H1 (cell line): ENCODE results near the gene NF1. TPM values are rescaled to one million over a fixed set of nuclear protein-coding genes. Genes with fewer than 3 reads are reported as not detected.

ENCODE experiments used
- CTCF ChIA-PET: fragments of 300-600 bp; sonication (Branson Sonifier 250); formaldehyde crosslinking; loops from one replicate; lab custom pipeline; 2021; ENCODE audit not compliant: partially characterized antibody; lab: Charles Lee
- POLR2A ChIA-PET: fragments of 300-600 bp; sonication (Branson Sonifier 250); formaldehyde crosslinking; loops from one replicate; lab custom pipeline; 2021; ENCODE audit warnings: inconsistent platforms; ENCODE audit not compliant: partially characterized antibody; lab: Charles Lee
- DNase-seq, 2 experiments: peaks; one replicate each; pipeline versions ENCODE4 v3.0.0 to v3.0.0-alpha.2; 2010 to 2022; ENCODE audit warnings: low spot score in 2 of 2, low read depth in 1 of 2, mixed read lengths in 1 of 2
- FAIRE-seq: peaks from 2 replicates; lab custom pipeline; 2011; peaks lifted over from hg19 to GRCh38; lab: Jason Lieb, UNC
- H2AFZ ChIP-seq: 2 replicates; pipeline ENCODE4 v1.8.1; 2012; ENCODE audit warnings: low read length, inconsistent platforms
- H2AK5ac ChIP-seq: 2 replicates; pipeline ENCODE4 v1.6.1; 2013; ENCODE audit warnings: low read depth, low read length
- H2BK120ac ChIP-seq: replicated peaks from 2 replicates; pipeline ENCODE3; 2013; ENCODE audit warnings: low read depth, low read length, inconsistent platforms
- H2BK12ac ChIP-seq: 2 replicates; pipeline ENCODE4 v1.6.1; 2013; ENCODE audit warnings: low read depth, low read length
- H2BK15ac ChIP-seq: 2 replicates; pipeline ENCODE4 v1.6.1; 2013; ENCODE audit warnings: low read length
- H2BK20ac ChIP-seq: 2 replicates; pipeline ENCODE4 v1.6.1; 2013; ENCODE audit warnings: low read length
- H2BK5ac ChIP-seq: 2 replicates; pipeline ENCODE4 v1.6.1; 2013; ENCODE audit warnings: low read depth, low read length
- H3K14ac ChIP-seq: 2 replicates; pipeline ENCODE4 v1.6.1; 2013; ENCODE audit warnings: inconsistent platforms; ENCODE audit not compliant: insufficient read length
- H3K18ac ChIP-seq: 2 replicates; pipeline ENCODE4 v1.6.1; 2013; ENCODE audit warnings: low read length; ENCODE audit errors: extremely low read depth
- H3K23ac ChIP-seq: 2 replicates; pipeline ENCODE4 v1.6.1; 2013; ENCODE audit warnings: inconsistent platforms; ENCODE audit not compliant: insufficient read length
- H3K23me2 ChIP-seq: 2 replicates; pipeline ENCODE4 v1.6.1; 2013; ENCODE audit warnings: low read depth, low read length
- H3K27ac ChIP-seq: 2 replicates; pipeline ENCODE4 v1.6.1; 2011; ENCODE audit warnings: low read depth, low read length, inconsistent platforms
- H3K27me3 ChIP-seq, 4 experiments: replicated peaks in 1 of 4; 1 replicate in 1 of 4; 2 replicates in 3 of 4; pipeline versions ENCODE4 v1.6.1 to v1.8.1; 2011 to 2013; ENCODE audit warnings: low read length in 3 of 4, mild to moderate bottlenecking in 3 of 4, inconsistent platforms in 2 of 4, mixed read lengths in 2 of 4, moderate library complexity in 1 of 4; ENCODE audit not compliant: control insufficient read depth in 3 of 4, insufficient read depth in 3 of 4; ENCODE audit errors: extremely low read depth in 1 of 4
- H3K36me3 ChIP-seq, 4 experiments: 2 replicates each; pipeline versions ENCODE4 v1.6.1 to v1.8.1; 2011 to 2013; ENCODE audit warnings: mild to moderate bottlenecking in 4 of 4, low read length in 3 of 4, moderate library complexity in 2 of 4, control low read depth in 1 of 4, inconsistent platforms in 1 of 4; ENCODE audit not compliant: insufficient read depth in 4 of 4, control insufficient read depth in 2 of 4
- H3K4ac ChIP-seq: replicated peaks from 2 replicates; pipeline ENCODE3; 2013; ENCODE audit warnings: low read length, low read depth, mixed read lengths, inconsistent platforms; ENCODE audit not compliant: insufficient read length
- H3K4me1 ChIP-seq, 4 experiments: replicated peaks in 1 of 4; 1 replicate in 1 of 4; 2 replicates in 3 of 4; pipeline versions ENCODE4 v1.6.1 to v1.8.1; 2011 to 2013; ENCODE audit warnings: low read length in 3 of 4, inconsistent platforms in 2 of 4, mixed read lengths in 1 of 4; ENCODE audit not compliant: insufficient read depth in 4 of 4, control insufficient read depth in 3 of 4
- H3K4me2 ChIP-seq, 2 experiments: 2 replicates each; pipeline versions ENCODE4 v1.6.1 to v1.8.1; 2011 to 2013; ENCODE audit warnings: low read depth in 2 of 2, low read length in 2 of 2, control low read depth in 1 of 2, inconsistent platforms in 1 of 2, mild to moderate bottlenecking in 1 of 2; ENCODE audit not compliant: insufficient read depth in 1 of 2
- H3K4me3 ChIP-seq, 4 experiments: fragments of 200-600, 300-600 bp in 1 of 4; sonication (generic), shearing (Covaris generic), sonication (Bioruptor Twin) in 1 of 4; 2 replicates each; pipeline versions ENCODE4 v1.5.1 to v1.8.1; 2011 to 2016; ENCODE audit warnings: low read length in 4 of 4, low read depth in 3 of 4, control low read depth in 2 of 4, inconsistent platforms in 2 of 4, mild to moderate bottlenecking in 2 of 4, mixed read lengths in 1 of 4, moderate library complexity in 1 of 4; ENCODE audit not compliant: insufficient read depth in 2 of 4; ENCODE audit errors: extremely low read depth in 1 of 4
- H3K56ac ChIP-seq: replicated peaks from 2 replicates; pipeline ENCODE3; 2013; ENCODE audit warnings: low read depth, mild to moderate bottlenecking, mixed read lengths, low read length, inconsistent platforms; ENCODE audit not compliant: insufficient read length
- H3K79me1 ChIP-seq: 2 replicates; pipeline ENCODE4 v1.6.1; 2013; ENCODE audit warnings: low read depth, low read length, control low read depth
- H3K79me2 ChIP-seq, 2 experiments: 2 replicates each; pipeline versions ENCODE4 v1.6.1 to v1.8.1; 2012 to 2013; ENCODE audit warnings: low read length in 2 of 2, mild to moderate bottlenecking in 2 of 2, inconsistent platforms in 1 of 2; ENCODE audit not compliant: insufficient read depth in 2 of 2, control insufficient read depth in 1 of 2
- H3K9ac ChIP-seq, 4 experiments: replicated peaks in 1 of 4; 1 replicate in 1 of 4; 2 replicates in 3 of 4; pipeline versions ENCODE4 v1.6.1 to v1.8.1; 2011 to 2013; ENCODE audit warnings: low read depth in 3 of 4, low read length in 3 of 4, control low read depth in 2 of 4, mild to moderate bottlenecking in 2 of 4, moderate library complexity in 2 of 4, inconsistent platforms in 1 of 4; ENCODE audit errors: extremely low read depth in 1 of 4
- H3K9me3 ChIP-seq, 2 experiments: 2 replicates each; pipeline versions ENCODE4 v1.6.1 to v1.8.1; 2012 to 2013; ENCODE audit warnings: mild to moderate bottlenecking in 2 of 2, moderate library complexity in 2 of 2, control low read depth in 1 of 2, inconsistent platforms in 1 of 2, low read depth in 1 of 2, low read length in 1 of 2, mixed read lengths in 1 of 2; ENCODE audit not compliant: insufficient read depth in 2 of 2
- H4K20me1 ChIP-seq, 2 experiments: replicated peaks in 1 of 2; 2 replicates each; pipeline versions ENCODE3 to v1.8.1; 2011 to 2013; ENCODE audit warnings: inconsistent platforms in 2 of 2, low read length in 2 of 2, mild to moderate bottlenecking in 1 of 2; ENCODE audit not compliant: insufficient read depth in 2 of 2, control insufficient read depth in 1 of 2
- H4K5ac ChIP-seq: 2 replicates; pipeline ENCODE4 v1.6.1; 2013; ENCODE audit warnings: low read length, low read depth, mixed read lengths, inconsistent platforms; ENCODE audit not compliant: insufficient read length
- H4K8ac ChIP-seq: 2 replicates; pipeline ENCODE4 v1.8.0; 2013; ENCODE audit warnings: mild to moderate bottlenecking, moderate library complexity, low read length, inconsistent platforms; ENCODE audit not compliant: insufficient read depth; ENCODE audit errors: extremely low read depth
- H4K91ac ChIP-seq: replicated peaks from 2 replicates; pipeline ENCODE3; 2013; ENCODE audit warnings: low read length, mixed read lengths, inconsistent platforms; ENCODE audit not compliant: insufficient read length
- CBX8 ChIP-seq: fragments of 300-800, 300-1000 bp; sonication (generic); IDR thresholded peaks from 2 replicates; pipeline ENCODE4 v1.7.1; 2016; ENCODE audit warnings: low read depth, low read length, borderline replicate concordance
- WGBS, 2 experiments: shearing (Covaris generic) in 1 of 2; methylation state at CpG; one replicate each; pipeline versions ENCODE4 v1.1.6 to v1.1.7; 2013 to 2015; ENCODE audit warnings: low lambda C conversion rate in 2 of 2, mixed read lengths in 2 of 2, inconsistent platforms in 1 of 2, low coverage in 1 of 2, missing lambda C conversion rate in 1 of 2; ENCODE audit not compliant: insufficient replicate concordance in 2 of 2, insufficient coverage in 1 of 2, insufficient read length in 1 of 2; ENCODE audit errors: extremely low coverage in 1 of 2, missing lambda C conversion rate in 1 of 2; 5-methylcytosine and 5-hydroxymethylcytosine counted together
- polyA plus RNA-seq, 7 experiments: library from polyadenylated mRNA; depleted of rRNA in 3 of 7; stranded (reverse) in 5 of 7; unstranded in 2 of 7; fragments of >200 nt in 5 of 7; fragments of 200-250 nt in 2 of 7; gene quantifications; 1 replicate in 5 of 7; 2 replicates in 1 of 7; 4 replicates in 1 of 7; pipeline versions ENCODE4 v1.2.1 to v1.2.3, GENCODE V29; 2011 to 2013; ENCODE audit warnings: missing spikeins in 2 of 7, mixed read lengths in 2 of 7
- total RNA-seq: library from RNA; stranded (reverse); fragmentation: NEBNext Ultra II Directional; extraction: Animal tissue kit (Norgen Biotek cat#: 25700); gene quantifications from 2 replicates; pipeline ENCODE4 v1.2.1, GENCODE V29; 2021

NF1 gene
- total and polyA plus RNA-seq, 2 of the 8 experiments (the other 6 are each of a cell fraction or from before 2014, with no cell fraction given) = 19.3 to 29.6 TPM

DNA sequence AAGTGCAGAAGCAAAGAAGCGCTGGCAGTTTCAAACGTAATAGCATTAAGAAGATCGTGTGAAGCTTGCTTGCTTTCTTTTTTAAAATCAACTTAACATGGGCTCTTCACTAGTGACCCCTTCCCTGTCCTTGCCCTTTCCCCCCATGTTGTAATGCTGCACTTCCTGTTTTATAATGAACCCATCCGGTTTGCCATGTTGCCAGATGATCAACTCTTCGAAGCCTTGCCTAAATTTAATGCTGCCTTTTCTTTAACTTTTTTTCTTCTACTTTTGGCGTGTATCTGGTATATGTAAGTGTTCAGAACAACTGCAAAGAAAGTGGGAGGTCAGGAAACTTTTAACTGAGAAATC is 279.3 kb downstream of the NF1 start:
- Histone ChIP-seq H2BK12ac (no peak overlapping the region), H3K36me3 (no peaks in the 10 kb centered on the region), H3K4ac (no peak overlapping the region), H3K27ac (no peak overlapping the region), H4K20me1 (no peaks in the 10 kb centered on the region), H3K9me3 (no peaks in the 10 kb centered on the region), H2BK5ac (no peak overlapping the region), H3K4me3 (no peak overlapping the region), H3K23me2 (no peaks in the 10 kb centered on the region), H3K4me1 (peaks cover 3 to 10% (median 6%) of the 10 kb centered on the region in 4 experiments), H3K14ac (no peak overlapping the region), H2AFZ (no peak overlapping the region), H3K79me1 (no peaks in the 10 kb centered on the region; the same call in 1 of the 2 replicates), H2BK20ac (no peak overlapping the region), H3K27me3 (no peaks in the 10 kb centered on the region), H2AK5ac (no peak overlapping the region), H3K79me2 (no peaks in the 10 kb centered on the region), H2BK120ac (no peak overlapping the region), H3K4me2 (no peak overlapping the region), H4K8ac (no peak overlapping the region), H3K18ac (no peak overlapping the region), H3K9ac (no peak overlapping the region), H3K56ac (no peak overlapping the region), H4K5ac (no peak overlapping the region), H2BK15ac (no peak overlapping the region), H4K91ac (no peak overlapping the region), H3K23ac (no peak overlapping the region)
- ChIA-PET POLR2A (no interaction called here), CTCF (interaction anchor here (1.0 to 1.9 kb wide), 4 partner anchors 14 to 153 kb away, joined by 3 to 6 read pairs (median 4); no protein-coding TSS in a partner anchor)
- WGBS, 2 experiments = 93% methylated on average over 6 of the region's 6 CpGs; no CpG with 5 or more reads in 1 of the 2 experiments
- no peak for DNase-seq
- no peak for TF ChIP-seq CBX8
- FAIRE-seq = no peak
